ENCODE results near the gene S100A10. TPM values are rescaled to one million over a fixed set of nuclear protein-coding genes. Genes with fewer than 3 reads are reported as not detected.

The S100A10 gene
- total RNA-seq, 1 experiment from 2014 or later, result 385 TPM

DNA sequence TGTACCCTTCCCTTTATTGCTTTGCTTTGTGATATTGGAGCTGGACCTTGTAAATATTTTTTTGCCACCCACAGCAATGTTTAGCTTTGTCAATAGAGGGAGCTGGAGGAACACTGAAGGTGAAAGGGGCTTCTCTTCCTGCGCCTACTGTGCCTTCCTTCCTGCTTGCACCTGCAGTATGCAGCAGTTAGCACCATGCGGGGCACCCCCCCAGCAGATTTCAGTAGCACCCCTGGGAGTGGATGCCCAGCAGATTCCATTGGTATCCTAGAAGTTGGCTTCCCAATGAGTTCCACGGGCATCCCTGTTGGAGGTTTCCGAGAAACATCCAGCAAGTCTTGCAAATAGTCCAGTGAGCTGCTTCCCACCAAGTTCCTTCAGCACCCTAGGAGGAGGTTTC lies 25.6 kb downstream of the S100A10 start:
- DNase-seq (ENCODE audit: extremely low read depth, low read depth), result peak; percentile 77

GRCh38 chr1:151967091-151967490 lies 26.6 kb downstream of the S100A10 start:
- DNase-seq (ENCODE audit: extremely low read depth, low read depth), result no peak

DNA sequence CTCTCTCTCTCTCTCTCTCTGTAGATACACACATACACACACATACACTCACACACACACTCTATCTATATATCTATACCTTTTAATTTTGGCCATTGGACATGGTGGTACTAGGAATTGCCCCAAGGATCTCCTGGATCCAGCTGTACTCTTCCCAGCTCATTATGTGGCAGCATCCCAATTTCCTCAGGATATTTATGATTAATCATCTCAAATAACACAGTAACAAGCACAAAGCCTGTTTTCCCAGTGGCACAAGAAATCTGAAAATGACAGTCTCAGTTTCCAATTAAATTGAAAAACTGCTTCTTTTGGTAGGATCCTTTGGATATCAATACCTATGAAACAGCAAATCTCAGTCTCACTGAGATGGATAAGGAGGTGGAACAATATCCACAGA lies 27.6 kb downstream of the S100A10 start:
- no peak for DNase-seq (ENCODE audit: extremely low read depth, low read depth)

DNA sequence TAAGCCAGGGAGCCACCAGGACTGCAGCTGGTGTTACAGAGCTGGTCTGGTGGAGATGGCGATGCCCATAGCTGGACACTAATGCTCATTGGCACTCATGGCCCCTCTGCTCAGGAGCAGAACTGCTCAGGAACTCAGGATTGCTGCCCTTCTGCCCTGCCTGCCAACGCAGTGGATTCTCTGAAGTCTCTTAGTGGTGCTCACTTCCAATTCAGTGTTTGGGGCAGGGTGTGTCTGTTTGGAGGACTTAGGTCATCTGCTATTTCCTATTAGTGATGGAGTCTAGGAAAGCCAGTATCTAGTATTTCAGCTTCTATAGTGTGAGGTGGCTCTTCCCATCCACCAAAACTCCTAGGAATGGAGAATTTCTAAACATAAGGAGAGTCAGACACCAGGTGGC lies 29.1 kb downstream of the S100A10 start:
- DNase-seq (ENCODE audit: extremely low read depth, low read depth), result no peak

DNA sequence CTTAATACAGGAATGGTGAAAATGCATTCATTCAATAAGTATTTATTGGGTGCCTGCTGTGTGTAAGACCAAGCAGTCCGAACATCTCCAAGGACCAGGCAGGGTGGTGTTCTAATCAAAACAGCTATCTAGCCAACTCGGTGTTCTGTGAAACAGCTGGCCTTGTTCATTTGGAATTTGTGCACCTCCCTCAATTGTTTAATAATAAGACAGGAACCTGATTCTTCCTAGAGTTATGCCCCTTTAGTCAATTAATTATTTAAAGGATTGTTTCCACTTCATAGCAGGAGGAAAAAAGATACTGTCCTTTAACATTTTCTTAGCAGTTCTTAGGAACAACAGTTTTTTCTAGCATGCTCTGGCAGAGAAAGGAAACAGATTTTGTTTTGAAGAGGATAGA lies 30.4 kb downstream of the S100A10 start:
- no peak for DNase-seq (ENCODE audit: extremely low read depth, low read depth)

DNA sequence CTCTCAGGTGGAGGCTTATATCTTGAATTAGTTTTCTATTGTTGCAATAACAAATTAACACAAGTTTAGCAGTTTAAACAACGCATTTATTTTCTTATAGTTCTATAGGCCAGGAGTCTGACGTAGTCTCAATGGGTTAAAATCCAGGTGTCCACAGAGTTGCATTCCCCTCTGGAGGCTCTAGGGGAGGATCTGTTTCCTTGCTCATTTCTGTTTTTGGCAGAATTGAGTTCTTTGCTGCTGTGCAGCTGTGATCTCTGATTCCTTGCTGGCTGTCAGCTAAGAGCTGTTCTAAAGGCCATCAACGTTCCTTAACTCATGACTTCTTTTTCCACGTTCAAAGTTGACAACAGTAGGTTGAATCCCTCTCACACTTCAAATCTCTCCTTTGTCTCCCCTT lies 31.8 kb downstream of the S100A10 start:
- DNase-seq (ENCODE audit: extremely low read depth, low read depth), result no peak

DNA sequence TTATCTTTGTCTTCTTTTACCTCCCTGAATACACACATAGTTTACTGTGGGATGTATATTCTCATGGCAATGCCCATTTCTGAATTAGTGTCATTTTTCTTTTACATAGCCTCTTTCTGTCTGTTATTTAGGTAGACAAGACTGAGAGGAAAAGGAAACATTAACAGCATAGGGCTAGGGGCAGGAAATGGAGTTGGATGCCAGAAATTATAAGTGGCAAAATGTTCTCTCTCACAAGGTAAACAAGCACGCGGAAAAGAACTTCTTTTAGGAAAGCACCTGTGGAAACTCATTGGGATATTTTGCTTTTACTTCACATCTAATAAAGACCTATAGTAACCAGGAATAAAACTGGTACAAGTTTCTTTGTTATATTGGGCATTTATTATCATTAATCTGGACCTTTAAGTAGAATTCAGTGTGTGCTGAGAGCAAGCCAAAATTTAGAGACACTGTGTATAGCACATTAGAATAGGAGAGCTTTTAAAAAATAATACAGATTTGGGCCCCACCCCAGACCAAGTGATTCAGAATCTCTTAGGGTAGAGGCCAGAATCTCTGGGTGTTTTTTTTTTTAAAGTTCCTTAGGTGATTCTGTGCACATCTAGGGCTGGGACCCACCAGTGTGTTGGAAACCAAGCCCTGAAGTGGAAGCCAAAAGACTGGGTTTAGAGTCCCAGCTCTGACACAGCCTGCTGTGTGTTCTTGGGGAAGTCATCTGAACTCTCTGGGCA lies 32.7 kb downstream of the S100A10 start:
- DNase-seq (ENCODE audit: extremely low read depth, low read depth), result no peak

- no peak for DNase-seq (ENCODE audit: extremely low read depth, low read depth)
Measured at GRCh38 chr1:151958959-151959358, 34.7 kb downstream of the S100A10 start.

DNA sequence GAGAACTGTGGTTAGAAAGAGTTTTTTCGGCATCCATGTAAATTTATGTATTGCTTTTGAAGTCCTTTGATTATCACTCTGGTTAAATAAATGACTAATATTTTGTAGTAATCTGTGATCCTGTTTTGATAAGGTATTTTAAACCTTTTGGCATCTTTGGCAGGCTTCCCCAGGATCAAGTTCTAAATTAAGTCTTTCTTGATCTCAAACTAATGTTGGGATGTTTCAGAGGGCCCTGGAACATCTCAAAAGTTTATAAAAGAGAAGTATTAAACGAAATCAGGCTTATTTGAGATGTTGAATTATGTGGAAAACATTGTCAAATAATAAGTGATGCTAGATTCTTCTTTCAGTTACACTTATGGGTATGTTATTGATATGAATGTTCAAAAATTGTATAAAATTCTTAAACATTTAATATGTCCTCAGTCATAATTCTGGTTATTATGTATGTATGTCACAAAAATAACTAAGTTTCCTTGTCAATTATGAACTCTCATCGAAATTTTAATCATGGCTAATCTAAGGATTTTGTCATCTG lies 36.6 kb downstream of the S100A10 start:
- no peak for DNase-seq (ENCODE audit: extremely low read depth, low read depth)

DNA sequence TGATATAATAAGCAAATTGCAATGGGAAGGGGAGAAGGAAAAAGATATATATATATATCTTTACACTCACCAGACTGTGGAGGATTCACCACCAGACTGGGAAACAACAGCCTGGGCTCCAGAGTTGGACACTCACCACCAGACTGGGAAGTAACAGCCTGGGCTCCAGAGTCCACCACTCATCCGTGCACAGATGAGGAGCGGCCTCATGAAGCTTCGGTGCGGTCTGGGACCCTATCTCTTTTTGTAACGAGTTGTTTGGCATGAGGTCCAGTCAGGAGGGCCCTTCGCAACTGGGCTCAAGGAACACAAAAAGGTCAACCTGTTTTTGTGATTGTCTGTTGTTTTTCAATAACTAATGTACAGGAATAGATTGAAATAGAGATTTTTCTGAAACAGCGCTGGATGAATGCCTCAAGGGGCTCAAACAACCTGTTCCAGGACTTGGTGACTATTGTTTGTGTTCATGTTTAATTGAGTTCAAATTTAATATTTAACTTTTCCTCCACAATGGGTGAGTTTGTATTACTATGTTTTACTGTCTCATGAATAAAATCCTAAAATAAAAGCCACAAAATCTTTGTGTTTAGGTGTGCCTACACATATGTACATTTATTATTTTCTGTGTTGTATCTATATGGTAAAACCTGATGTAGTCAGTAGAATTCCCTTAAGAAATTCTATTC lies 40.1 kb downstream of the S100A10 start:
- DNase-seq (ENCODE audit: extremely low read depth, low read depth), result no peak

DNA sequence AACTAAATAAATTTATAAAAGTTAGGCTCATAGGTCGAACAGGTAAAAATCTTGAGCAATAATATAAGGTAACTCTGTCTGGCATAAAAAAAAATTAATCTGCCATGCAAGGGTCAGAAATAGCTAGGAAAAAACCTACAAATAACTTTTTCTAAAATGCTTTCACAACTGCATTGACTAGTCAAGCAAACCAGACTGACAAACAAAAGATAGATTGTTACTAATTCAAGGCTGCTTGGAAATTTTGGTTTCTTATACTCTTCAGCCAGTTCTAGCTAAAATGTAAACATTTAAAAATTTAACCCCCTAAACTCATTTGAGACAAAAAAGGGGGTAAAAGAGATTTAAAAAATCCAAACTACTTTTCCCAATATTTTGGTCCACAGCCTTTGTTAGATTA lies 40.8 kb downstream of the S100A10 start:
- DNase-seq (ENCODE audit: extremely low read depth, low read depth), result no peak

DNA sequence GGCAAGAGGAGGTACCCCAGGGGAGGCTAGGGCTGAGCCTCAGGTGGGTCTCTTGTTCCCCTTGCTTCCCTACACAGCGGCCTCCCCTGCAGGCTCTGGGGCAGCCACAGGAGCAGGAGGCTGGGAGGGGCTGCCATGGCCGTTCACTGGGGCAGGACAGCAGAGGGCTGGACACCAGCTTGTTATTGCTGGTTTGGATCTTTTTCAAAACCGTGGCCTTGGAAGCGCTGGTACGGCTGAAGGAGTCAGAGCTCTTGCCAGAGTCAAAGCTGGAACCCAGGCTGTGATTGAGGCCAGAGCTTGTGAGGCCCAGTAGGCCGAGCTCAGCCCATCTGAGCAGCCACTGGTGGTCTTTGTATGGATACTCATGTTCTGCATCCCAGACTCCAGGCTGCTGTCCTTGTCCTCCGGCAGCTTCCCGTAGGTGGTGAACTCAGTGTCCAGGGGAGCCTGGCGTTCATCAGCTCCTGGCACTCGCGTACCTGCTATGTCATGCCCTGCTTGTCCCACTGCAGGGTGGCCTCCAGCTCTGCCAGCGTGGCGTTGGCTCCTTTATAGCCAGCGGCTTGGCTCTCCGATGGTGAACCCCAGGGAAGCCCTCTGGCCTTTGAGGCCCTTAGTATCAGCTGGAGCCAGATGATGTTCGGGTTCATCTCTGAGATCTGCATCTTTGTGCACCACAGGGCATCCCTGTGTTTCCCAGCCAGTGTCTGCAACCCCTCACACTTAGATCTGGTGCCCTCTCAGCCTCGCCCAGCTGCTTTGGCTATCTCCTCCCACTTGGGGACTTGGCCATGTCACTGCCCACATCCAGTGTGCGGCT lies 44.1 kb downstream of the S100A10 start:
- no peak for DNase-seq (ENCODE audit: extremely low read depth, low read depth)

GRCh38 chr1:151948506-151948905 lies 45.2 kb downstream of the S100A10 start:
- DNase-seq (ENCODE audit: extremely low read depth, low read depth), result no peak

DNA sequence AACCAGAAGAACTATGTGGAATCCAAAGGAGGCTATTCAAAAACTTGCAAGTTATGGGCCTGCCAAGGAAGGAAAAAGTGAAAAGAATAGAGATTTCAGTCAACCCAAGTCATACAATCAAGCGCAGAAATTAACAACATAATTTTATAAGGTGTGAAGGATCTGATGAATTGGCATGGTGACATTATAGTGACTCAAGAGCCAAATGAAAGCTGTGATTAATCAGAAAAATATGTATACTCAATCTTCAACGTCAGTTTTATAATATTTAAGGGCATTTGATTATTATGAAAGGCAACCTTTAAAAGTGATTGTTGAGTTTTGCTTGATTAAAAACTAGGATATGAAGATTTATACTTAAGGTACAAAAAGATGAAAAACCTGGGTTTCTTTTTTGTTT lies 46.5 kb downstream of the S100A10 start:
- no peak for DNase-seq (ENCODE audit: extremely low read depth, low read depth)

GRCh38 chr1:151945725-151946722 lies 47.6 kb downstream of the S100A10 start:
- DNase-seq (ENCODE audit: extremely low read depth, low read depth), result peak; percentile 97

- no peak for DNase-seq (ENCODE audit: extremely low read depth, low read depth)
Measured at GRCh38 chr1:151944857-151945575, 48.6 kb downstream of the S100A10 start.

GRCh38 chr1:151944126-151944856 lies 49.4 kb downstream of the S100A10 start:
- no peak for DNase-seq (ENCODE audit: extremely low read depth, low read depth)

- no peak for DNase-seq (ENCODE audit: extremely low read depth, low read depth)
Measured at GRCh38 chr1:151943591-151943990, 50.1 kb downstream of the S100A10 start.

DNA sequence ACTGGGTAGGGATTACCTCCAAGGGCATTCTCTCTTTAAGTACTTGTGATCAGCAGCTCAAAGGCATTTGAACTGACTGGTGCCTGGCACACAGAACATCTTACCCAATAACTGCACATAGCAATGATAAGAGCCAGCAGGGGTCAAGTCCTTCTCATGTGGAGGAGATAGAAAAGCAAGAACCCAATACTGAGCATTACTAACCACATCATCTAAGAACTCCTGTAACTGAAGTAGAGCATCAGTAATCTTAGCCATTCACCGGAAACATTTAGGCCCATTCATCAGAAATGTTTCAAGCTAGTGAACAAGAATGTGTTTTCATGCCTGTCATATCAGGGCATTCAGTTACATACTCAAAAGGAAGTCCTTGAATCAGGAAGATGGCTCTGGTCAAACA lies 50.8 kb downstream of the S100A10 start:
- DNase-seq (ENCODE audit: extremely low read depth, low read depth), result no peak
